ENCODE results near the gene YOD1.

YOD1 gene

GRCh38 chr1:207071426-207071825 lies 20.4 kb upstream of the YOD1 start:
- Histone ChIP-seq H3K27me3 (ENCODE audit: insufficient read depth, low read length) (no peaks in the 10 kb centered on the region), H3K79me2 (ENCODE audit: control insufficient read depth, insufficient read depth, low read length, unreplicated experiment) (no peaks in the 10 kb centered on the region), H2AFZ (ENCODE audit: low read length, unreplicated experiment) (no peak overlapping the region), H3K4me1 (ENCODE audit: control insufficient read depth, insufficient read depth, low read length, unreplicated experiment) (no peaks in the 10 kb centered on the region), H3K27ac (ENCODE audit: low read depth, low read length) (no peak overlapping the region), H3K36me3 (ENCODE audit: insufficient read depth, low read length) (no peaks in the 10 kb centered on the region), H3K4me3 (ENCODE audit: low read depth, low read length) (no peak overlapping the region)

GRCh38 chr1:207070811-207071210 lies 19.8 kb upstream of the YOD1 start:
- Histone ChIP-seq H3K4me1 (ENCODE audit: control insufficient read depth, insufficient read depth, low read length, unreplicated experiment) (no peaks in the 10 kb centered on the region), H3K4me3 (ENCODE audit: low read depth, low read length) (no peak overlapping the region), H2AFZ (ENCODE audit: low read length, unreplicated experiment) (no peak overlapping the region), H3K27ac (ENCODE audit: low read depth, low read length) (no peak overlapping the region), H3K36me3 (ENCODE audit: insufficient read depth, low read length) (no peaks in the 10 kb centered on the region), H3K27me3 (ENCODE audit: insufficient read depth, low read length) (no peaks in the 10 kb centered on the region), H3K79me2 (ENCODE audit: control insufficient read depth, insufficient read depth, low read length, unreplicated experiment) (no peaks in the 10 kb centered on the region)

- H3K27ac ChIP-seq (ENCODE audit: low read depth, low read length) = no peak overlapping the region
Observed at GRCh38 chr1:207069858-207070506, 19.0 kb upstream of the YOD1 start.

GRCh38 chr1:207069061-207069460 lies 18.1 kb upstream of the YOD1 start:
- Histone ChIP-seq H3K79me2 (ENCODE audit: control insufficient read depth, insufficient read depth, low read length, unreplicated experiment) (no peaks in the 10 kb centered on the region), H3K4me1 (ENCODE audit: control insufficient read depth, insufficient read depth, low read length, unreplicated experiment) (no peaks in the 10 kb centered on the region), H3K4me3 (ENCODE audit: low read depth, low read length) (no peak overlapping the region), H3K36me3 (ENCODE audit: insufficient read depth, low read length) (no peaks in the 10 kb centered on the region), H2AFZ (ENCODE audit: low read length, unreplicated experiment) (no peak overlapping the region), H3K27me3 (ENCODE audit: insufficient read depth, low read length) (no peaks in the 10 kb centered on the region), H3K27ac (ENCODE audit: low read depth, low read length) (no peak overlapping the region)

More at GRCh38 chr1:207069858-207070506, 19.0 kb upstream of the YOD1 start:
- Histone ChIP-seq H2AFZ (ENCODE audit: low read length, unreplicated experiment) (no peak overlapping the region), H3K36me3 (ENCODE audit: insufficient read depth, low read length) (no peaks in the 10 kb centered on the region), H3K4me1 (ENCODE audit: control insufficient read depth, insufficient read depth, low read length, unreplicated experiment) (no peaks in the 10 kb centered on the region), H3K79me2 (ENCODE audit: control insufficient read depth, insufficient read depth, low read length, unreplicated experiment) (no peaks in the 10 kb centered on the region), H3K4me3 (ENCODE audit: low read depth, low read length) (no peak overlapping the region), H3K27me3 (ENCODE audit: insufficient read depth, low read length) (no peaks in the 10 kb centered on the region)

- Histone ChIP-seq H3K36me3 (ENCODE audit: insufficient read depth, low read length) (no peaks in the 10 kb centered on the region), H3K4me3 (ENCODE audit: low read depth, low read length) (no peak overlapping the region), H3K27ac (ENCODE audit: low read depth, low read length) (no peak overlapping the region), H3K79me2 (ENCODE audit: control insufficient read depth, insufficient read depth, low read length, unreplicated experiment) (no peaks in the 10 kb centered on the region), H3K27me3 (ENCODE audit: insufficient read depth, low read length) (no peaks in the 10 kb centered on the region), H2AFZ (ENCODE audit: low read length, unreplicated experiment) (no peak overlapping the region), H3K4me1 (ENCODE audit: control insufficient read depth, insufficient read depth, low read length, unreplicated experiment) (no peaks in the 10 kb centered on the region)
Observed at GRCh38 chr1:207067665-207068064, 16.7 kb upstream of the YOD1 start.

GRCh38 chr1:207067185-207067584 lies 16.2 kb upstream of the YOD1 start:
- H3K4me3 ChIP-seq (ENCODE audit: low read depth, low read length) = no peak overlapping the region
- H3K4me1 ChIP-seq (ENCODE audit: control insufficient read depth, insufficient read depth, low read length, unreplicated experiment) = no peaks in the 10 kb centered on the region
- no peaks in the 10 kb centered on the region for H3K36me3 ChIP-seq (ENCODE audit: insufficient read depth, low read length)
- H3K27ac ChIP-seq (ENCODE audit: low read depth, low read length) = no peak overlapping the region
- no peak overlapping the region for H2AFZ ChIP-seq (ENCODE audit: low read length, unreplicated experiment)
- no peaks in the 10 kb centered on the region for H3K79me2 ChIP-seq (ENCODE audit: control insufficient read depth, insufficient read depth, low read length, unreplicated experiment)
- H3K27me3 ChIP-seq (ENCODE audit: insufficient read depth, low read length) = no peaks in the 10 kb centered on the region

GRCh38 chr1:207064561-207064960 lies 13.6 kb upstream of the YOD1 start:
- no peak overlapping the region for H2AFZ ChIP-seq (ENCODE audit: low read length, unreplicated experiment)
- no peaks in the 10 kb centered on the region for H3K27me3 ChIP-seq (ENCODE audit: insufficient read depth, low read length)
- H3K79me2 ChIP-seq (ENCODE audit: control insufficient read depth, insufficient read depth, low read length, unreplicated experiment) = no peaks in the 10 kb centered on the region
- no peaks in the 10 kb centered on the region for H3K4me1 ChIP-seq (ENCODE audit: control insufficient read depth, insufficient read depth, low read length, unreplicated experiment)
- H3K36me3 ChIP-seq (ENCODE audit: insufficient read depth, low read length) = no peaks in the 10 kb centered on the region
- no peak overlapping the region for H3K4me3 ChIP-seq (ENCODE audit: low read depth, low read length)
- H3K27ac ChIP-seq (ENCODE audit: low read depth, low read length) = no peak overlapping the region

- no peaks in the 10 kb centered on the region for H3K36me3 ChIP-seq (ENCODE audit: insufficient read depth, low read length)
- no peaks in the 10 kb centered on the region for H3K4me1 ChIP-seq (ENCODE audit: control insufficient read depth, insufficient read depth, low read length, unreplicated experiment)
- H3K27me3 ChIP-seq (ENCODE audit: insufficient read depth, low read length) = no peaks in the 10 kb centered on the region
- no peak overlapping the region for H2AFZ ChIP-seq (ENCODE audit: low read length, unreplicated experiment)
- H3K79me2 ChIP-seq (ENCODE audit: control insufficient read depth, insufficient read depth, low read length, unreplicated experiment) = no peaks in the 10 kb centered on the region
- H3K27ac ChIP-seq (ENCODE audit: low read depth, low read length) = no peak overlapping the region
- H3K4me3 ChIP-seq (ENCODE audit: low read depth, low read length) = no peak overlapping the region
Observed at GRCh38 chr1:207063014-207063413, 12.0 kb upstream of the YOD1 start.

GRCh38 chr1:207062058-207062457 lies 11.1 kb upstream of the YOD1 start:
- H3K27ac ChIP-seq (ENCODE audit: low read depth, low read length) = no peak overlapping the region
- H3K36me3 ChIP-seq (ENCODE audit: insufficient read depth, low read length) = no peaks in the 10 kb centered on the region
- H3K27me3 ChIP-seq (ENCODE audit: insufficient read depth, low read length) = no peaks in the 10 kb centered on the region
- no peak overlapping the region for H3K4me3 ChIP-seq (ENCODE audit: low read depth, low read length)
- H3K79me2 ChIP-seq (ENCODE audit: control insufficient read depth, insufficient read depth, low read length, unreplicated experiment) = no peaks in the 10 kb centered on the region
- no peaks in the 10 kb centered on the region for H3K4me1 ChIP-seq (ENCODE audit: control insufficient read depth, insufficient read depth, low read length, unreplicated experiment)
- no peak overlapping the region for H2AFZ ChIP-seq (ENCODE audit: low read length, unreplicated experiment)

GRCh38 chr1:207060596-207060995 lies 9.6 kb upstream of the YOD1 start:
- no peak overlapping the region for H3K27ac ChIP-seq (ENCODE audit: low read depth, low read length)
- no peaks in the 10 kb centered on the region for H3K27me3 ChIP-seq (ENCODE audit: insufficient read depth, low read length)
- H3K79me2 ChIP-seq (ENCODE audit: control insufficient read depth, insufficient read depth, low read length, unreplicated experiment) = no peaks in the 10 kb centered on the region
- no peaks in the 10 kb centered on the region for H3K36me3 ChIP-seq (ENCODE audit: insufficient read depth, low read length)
- no peaks in the 10 kb centered on the region for H3K4me1 ChIP-seq (ENCODE audit: control insufficient read depth, insufficient read depth, low read length, unreplicated experiment)
- H2AFZ ChIP-seq (ENCODE audit: low read length, unreplicated experiment) = no peak overlapping the region
- H3K4me3 ChIP-seq (ENCODE audit: low read depth, low read length) = no peak overlapping the region

GRCh38 chr1:207059881-207060280 lies 8.9 kb upstream of the YOD1 start:
- H3K79me2 ChIP-seq (ENCODE audit: control insufficient read depth, insufficient read depth, low read length, unreplicated experiment) = no peaks in the 10 kb centered on the region
- H3K27ac ChIP-seq (ENCODE audit: low read depth, low read length) = no peak overlapping the region
- no peak overlapping the region for H2AFZ ChIP-seq (ENCODE audit: low read length, unreplicated experiment)
- no peaks in the 10 kb centered on the region for H3K27me3 ChIP-seq (ENCODE audit: insufficient read depth, low read length)
- H3K36me3 ChIP-seq (ENCODE audit: insufficient read depth, low read length) = no peaks in the 10 kb centered on the region
- H3K4me3 ChIP-seq (ENCODE audit: low read depth, low read length) = no peak overlapping the region
- H3K4me1 ChIP-seq (ENCODE audit: control insufficient read depth, insufficient read depth, low read length, unreplicated experiment) = no peaks in the 10 kb centered on the region
